Measurements from ENCODE around the gene MDK.

MDK gene

DNA sequence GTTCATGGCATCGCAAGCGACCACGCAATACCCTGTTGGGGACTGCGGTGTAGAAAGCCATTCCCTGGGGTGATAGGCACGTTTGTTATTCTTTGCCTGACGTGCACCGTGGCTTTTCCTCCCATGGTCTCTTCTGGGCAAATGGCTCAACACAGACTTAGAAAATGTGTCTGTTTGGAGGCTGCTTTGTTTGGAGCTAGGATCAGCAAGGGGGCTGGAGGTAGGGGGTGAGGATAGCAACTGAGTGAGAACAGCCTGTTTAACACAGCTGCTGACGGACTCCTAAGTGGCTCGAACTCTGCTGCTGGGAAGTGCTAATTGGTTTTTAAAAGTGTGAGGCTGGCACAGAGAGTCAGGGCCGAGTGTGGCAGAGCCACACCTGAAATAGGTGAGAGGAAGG, 26.2 kb downstream of the MDK start:
- DNase-seq = no peak

DNA sequence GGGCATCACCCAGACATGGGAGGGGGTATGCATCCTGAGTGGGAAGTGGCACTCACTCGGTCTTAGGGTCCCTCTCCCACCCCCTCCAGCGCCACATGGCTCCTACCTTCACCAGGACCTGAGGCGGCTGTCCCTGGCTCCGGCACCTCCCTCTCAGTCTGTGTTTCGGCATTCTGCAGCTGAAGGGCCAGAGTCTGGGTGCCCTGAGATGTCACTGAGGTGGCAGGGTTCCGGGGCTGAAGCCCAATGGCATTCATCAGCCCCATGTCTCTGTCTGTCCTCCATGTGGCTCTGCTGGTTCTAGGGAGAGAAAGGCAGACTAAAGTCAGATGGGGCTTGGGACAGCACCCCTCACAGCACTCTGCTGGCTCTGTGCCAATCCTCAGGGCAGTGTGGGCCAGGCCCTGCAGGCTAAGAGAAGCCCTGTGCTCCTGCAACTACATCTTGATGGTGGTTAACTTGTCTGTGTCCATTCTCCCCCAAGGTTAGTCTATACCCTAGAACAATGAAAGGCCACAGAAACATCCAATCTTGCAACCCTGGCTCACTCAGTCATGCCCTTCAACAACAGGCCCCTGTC, 27.0 kb downstream of the MDK start:
- DNase-seq = no peak

DNA sequence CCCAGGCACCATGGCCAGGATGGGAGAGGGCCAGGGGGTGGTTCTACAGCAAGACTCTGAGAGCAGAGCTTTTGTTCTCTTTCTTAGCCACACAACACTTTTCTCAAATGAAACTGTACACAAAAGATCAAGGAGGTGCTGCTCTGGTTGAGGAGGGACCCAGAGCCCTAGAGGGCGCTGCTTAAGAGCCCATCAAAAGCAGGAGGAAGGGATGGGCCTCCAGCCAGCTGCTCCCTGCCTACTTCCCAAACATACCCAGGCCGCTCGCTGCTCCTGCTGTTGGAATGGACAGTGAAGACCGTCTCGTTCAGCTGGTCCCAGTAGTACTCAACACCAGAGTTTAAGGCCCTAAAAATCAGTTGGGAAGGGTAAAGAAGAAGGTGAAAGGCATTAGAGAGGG, 28.6 kb downstream of the MDK start:
- DNase-seq = no peak

DNA sequence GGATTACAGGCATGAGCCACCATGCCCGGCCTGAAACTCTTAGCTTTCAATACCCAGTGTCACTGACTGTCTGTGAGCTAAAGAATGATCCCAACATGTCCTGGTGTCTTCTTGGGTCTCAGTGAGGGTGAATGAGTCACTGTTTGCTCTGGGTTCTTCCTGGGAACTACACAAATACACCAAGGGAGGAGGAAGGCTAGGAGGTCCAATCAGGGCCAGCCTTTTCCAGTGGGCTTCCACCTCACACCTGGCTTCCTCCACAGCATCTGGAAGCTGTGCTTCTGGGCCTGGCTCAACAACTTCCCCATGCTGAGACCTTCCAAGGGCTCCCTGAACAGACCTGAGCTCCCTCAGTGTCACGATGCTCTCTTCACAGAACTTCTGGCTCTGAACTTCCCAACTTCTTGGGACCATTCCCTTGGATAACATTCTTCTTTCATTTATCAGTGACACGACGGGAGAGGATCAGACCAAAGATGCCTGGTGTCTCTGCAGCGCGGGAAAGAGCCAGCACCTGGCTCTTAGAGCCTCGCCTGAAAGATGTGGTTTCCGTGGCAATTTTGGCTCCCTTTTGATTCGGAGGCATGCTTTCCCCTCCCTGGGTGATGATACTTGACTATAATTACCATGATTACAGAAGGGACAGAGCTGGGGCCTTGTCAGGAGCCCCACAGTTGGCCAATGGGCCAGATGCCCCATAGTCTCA, 32.4 kb downstream of the MDK start:
- no peak for DNase-seq

DNA sequence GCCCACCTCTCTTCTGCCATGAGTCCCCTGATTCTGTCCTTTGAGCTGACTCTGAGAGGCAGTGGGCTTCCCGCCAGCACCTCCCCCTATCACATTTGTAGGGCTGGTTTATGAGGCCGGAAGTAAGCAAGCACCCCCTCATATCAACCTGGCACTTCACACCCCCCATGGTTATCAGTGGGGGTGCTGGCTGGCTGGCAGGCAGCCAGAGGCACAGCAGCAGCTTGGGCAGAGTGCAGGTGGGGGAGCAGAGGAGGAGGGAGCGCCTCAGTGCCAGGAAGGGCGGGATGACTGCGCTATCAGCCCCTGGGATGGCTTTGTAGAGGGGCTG, 33.0 kb downstream of the MDK start:
- DNase-seq = no peak

DNA sequence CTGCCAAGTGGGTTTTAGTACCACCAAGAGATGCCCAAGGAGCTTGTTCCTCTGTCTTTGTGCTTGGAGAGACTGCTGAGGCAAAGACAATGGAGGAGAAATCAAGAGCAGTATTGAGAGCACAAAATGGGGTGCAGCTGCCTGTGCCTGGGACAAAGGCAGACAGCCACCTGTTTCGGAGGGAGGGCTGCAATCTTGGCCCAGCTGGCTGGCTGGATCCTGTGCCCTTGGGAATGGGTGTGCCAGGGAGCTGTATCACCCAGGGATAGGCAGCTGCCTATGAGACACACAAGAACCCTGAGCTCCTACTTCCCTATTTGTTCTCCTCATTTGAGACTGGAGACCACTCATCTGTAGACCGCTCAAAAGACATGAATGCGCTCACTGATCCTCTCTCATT, 33.4 kb downstream of the MDK start:
- no peak for DNase-seq

DNA sequence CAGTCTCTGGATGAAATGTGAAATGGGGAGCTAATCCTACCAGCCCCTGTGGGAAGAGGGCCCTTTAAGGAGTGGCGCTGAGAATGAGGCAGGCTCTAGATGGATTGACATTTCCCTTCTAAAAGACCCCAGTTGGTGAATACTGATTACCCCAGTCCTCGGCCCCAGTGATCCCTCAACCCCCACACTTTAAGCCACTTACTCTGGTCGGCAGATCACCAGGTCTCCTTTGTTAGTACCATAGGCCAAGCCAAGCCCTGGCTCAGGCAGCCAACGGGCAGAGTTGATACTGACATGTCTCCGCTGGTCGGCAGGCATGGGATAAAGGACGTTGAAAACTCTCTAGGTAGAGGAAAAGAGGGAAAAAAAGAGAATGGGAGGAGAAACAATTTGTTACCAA, 36.2 kb downstream of the MDK start:
- no peak for DNase-seq

DNA sequence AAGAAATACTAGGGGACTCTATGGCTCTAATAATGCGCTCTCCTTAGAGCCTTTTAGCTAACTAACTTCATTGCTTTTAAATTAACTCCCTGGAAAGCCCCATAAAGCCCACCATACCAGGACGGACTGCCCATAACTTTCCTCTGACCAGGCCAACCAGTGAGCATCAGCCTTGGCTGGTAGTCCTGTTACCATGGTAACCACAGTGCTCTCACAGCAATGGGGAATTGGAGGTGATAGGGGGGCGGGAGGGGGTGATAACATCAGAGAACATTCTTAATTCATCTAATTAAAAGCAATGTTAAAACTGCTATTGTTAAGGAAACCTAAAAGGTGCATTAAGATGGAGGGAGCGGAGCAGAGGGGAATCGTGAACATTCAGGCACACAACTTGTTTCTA, 37.3 kb downstream of the MDK start:
- no peak for DNase-seq

DNA sequence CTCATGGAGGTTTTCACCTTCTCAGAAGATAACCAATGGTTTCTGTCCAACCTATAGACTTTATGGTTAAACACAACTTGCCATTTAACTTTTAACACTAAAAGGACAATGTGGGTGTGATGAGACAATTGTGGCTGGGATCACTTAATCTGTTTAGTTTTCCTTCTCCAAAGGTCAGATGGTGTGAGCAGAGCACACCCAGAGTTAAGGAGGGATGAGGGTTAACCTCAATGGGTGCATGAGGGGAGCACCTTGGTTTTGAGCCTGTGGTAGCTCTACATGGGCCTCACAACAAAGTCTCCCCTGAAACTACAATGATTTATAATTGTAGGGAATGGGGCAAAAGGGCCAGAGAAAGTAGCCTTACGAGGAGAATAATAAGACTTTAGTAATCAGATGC, 39.0 kb downstream of the MDK start:
- no peak for DNase-seq

DNA sequence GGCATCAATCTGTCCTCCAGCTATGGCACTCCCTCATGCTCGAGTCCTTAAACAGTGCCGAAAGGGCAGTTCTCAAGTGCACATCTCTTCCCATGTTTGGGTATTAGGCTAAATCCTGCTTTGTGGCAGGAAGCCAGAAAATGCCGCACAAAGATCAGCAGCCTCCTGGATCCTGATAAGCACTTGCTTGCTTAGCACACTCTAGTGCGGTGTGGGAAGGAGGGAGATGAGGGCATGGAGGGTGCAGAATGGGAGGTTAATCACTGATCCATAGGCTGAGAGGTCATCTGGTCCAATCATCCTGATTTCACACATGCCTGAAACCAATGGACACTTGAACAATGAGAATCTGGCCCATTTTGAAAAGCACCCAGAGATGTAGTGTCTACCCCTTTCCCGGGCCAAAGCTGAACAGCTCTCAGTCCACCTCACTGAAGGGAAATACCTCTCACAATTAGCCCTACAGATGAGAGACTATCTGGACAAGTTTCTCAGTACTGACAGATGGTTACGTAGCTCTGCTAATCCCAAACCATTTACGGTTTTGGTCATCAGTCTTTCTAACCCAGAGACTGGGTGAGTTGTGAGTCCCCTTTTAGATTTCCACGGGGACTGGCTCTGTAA, 39.9 kb downstream of the MDK start:
- no peak for DNase-seq

DNA sequence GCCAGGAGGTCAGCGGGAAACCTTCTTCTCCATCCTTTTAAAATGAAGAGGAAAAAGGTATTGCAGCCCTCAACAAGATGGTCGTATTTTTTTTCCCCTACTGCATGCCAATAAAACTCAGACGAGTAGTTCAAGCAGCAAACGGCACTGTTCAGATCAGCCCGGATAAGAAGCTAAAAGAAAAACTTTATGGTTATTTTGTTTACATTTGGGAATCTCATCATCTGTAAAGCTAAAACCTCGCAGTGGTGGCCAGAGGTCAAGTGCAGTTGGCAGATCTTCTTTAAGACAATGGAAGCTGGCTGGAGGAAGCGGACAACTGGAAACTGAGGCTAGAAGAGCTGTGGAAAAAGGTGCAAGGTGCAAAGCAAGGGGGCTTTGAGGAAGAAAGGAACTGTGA, 41.1 kb downstream of the MDK start:
- DNase-seq = no peak

DNA sequence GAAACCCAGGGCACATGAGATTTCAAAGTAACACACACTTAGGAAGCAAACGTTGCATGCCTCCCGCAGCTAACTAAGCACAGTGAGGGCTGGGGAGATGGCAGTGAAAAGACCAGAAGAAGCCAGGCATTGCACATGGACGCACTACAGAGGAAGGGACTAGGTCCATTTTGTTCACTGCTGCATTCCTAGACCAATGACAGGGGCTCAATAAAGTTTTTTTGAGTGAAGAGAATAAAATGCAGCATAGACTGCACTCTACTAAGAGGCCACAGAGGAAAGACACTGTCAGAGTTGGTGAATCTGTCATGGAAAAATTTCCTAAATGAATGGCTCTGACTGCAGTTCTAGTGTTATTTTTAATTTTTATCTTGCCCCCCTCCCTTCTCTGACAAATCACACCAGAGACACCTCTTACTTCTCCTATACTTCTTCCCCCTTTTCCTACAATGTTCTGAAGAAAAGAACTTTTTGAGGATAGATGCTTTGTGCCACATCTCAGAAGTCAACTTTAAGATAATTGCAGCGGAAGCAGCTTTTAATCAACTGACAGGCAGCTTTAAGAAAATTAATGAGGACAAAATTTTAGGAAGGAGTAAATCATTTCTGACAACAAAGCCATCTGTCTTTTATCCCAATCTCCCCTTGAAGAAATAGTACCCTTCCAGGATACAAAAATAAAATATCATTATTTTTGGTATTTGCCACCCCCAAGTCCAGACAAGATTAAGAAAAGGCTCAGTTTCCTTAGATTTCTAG, 44.9 kb downstream of the MDK start:
- DNase-seq = no peak

DNA sequence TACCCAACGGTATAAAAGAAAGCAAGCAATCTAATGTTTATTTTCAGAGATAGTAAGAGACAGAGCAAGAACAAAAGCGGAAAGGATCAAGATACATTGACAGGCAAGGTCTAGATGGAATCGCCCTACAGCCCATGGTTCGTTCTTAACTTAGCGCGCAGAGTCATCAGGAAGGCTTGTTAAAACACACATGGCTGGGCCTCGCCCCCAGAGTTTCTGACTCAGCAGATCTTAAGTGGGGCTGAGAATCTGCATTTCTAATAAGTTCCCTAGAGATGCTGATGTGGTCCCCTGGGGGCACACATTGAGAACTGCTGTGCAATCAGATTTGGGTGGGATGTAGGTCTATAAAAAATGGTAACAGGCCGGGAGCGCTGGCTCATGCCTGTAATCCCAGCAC, 45.9 kb downstream of the MDK start:
- DNase-seq = no peak

DNA sequence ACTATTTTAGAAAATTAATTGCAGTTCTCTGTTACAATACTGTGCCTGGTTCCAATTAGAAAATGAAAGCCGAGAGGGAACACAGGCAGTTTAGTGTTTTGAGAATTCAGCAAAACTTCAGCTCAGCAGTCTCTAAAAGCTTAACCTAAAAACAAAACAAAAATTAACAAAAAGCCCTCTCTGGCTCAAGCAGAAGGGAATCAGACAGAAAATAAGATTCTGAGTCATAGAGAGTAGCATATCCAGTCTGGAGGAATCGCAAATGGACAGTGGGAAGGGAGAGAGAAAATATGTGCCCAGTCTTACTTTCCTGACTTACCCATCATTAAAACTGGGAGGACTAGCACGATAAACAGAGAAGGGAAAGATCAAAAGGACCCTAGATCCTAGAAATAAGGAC, 48.2 kb downstream of the MDK start:
- DNase-seq = no peak

DNA sequence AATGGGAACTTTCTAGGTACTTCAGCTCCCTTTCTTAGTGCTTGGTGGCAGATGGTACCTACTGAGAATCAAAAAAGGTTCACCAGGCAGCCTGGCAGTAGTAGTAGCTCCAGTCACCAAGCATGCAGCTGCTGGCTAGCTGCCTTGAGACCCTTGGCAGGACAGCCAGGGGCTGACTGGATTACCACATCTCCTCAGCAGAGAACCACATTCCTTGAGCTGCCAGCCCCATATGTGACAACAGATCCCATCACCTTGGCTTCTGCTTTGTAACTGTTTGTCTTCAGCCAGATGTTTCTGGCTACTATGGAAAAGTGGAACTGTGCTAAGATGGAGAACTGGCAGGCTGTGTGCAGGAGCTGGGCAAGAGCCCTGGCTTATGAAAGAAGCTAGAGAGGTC, 49.7 kb downstream of the MDK start:
- no peak for DNase-seq

Data from fibroblast of upper back skin (primary cell).